Lower leg skin (tissue), 3 donors: ENCODE results near the gene PCCA.
"Not testable (repeated sequence)": the region's sequence is repeated elsewhere in the genome, so short reads cannot be mapped to it uniquely, and the experiment has no call there.

Experiments used
- CTCF ChIP-seq, 3 donors: fragments of 450-650 bp; IDR thresholded peaks; one replicate each; pipeline ENCODE4 v1.5.1; 2016; ENCODE audit warnings: antibody characterized with exemption in 3 of 3, mild to moderate bottlenecking in 3 of 3, moderate library complexity in 2 of 3
- POLR2A ChIP-seq, 2 donors: fragments of 450-650 bp; IDR thresholded peaks; one replicate each; pipeline ENCODE4 v1.6.1; 2016 to 2017; ENCODE audit warnings: antibody characterized with exemption in 2 of 2, mild to moderate bottlenecking in 1 of 2, moderate library complexity in 1 of 2

- TF ChIP-seq CTCF, POLR2A (IDR thresholded peaks at IDR 0.05): not testable (repeated sequence)
These were observed 193.4 kb downstream of the PCCA start for GRCh38 chr13:100282306-100282705.
